ENCODE results near the gene PICALM. TPM values are rescaled to one million over a fixed set of nuclear protein-coding genes. Genes with fewer than 3 reads are reported as not detected.

The PICALM gene
- total and polyA plus RNA-seq, 12 donors = 33.9 to 217 (median 116) TPM

DNA sequence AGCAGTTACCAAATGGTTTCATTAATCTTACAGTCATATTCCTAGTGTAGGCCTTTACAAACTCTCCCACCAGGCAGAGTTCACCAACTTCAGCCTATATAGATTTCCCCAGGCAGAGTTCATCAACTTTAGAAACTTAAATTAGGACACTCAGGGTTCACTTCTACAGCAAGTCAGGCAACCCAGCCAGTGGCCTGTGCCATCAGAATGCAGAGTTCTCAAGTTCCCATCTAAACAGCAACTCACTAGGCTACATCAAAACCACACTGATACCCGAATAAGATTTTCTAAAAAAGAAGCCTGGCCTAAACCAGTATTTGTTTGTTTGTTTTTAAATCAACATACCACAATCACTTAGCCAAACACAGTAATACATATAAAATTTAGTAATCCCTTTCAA lies 33.7 kb downstream of the PICALM start:
- intact Hi-C loops (cut with DNase I) = no loop called here
- peaks cover 15 to 40% of the 10 kb centered on the region in 2 donors for H3K4me1 ChIP-seq (replicated peaks in 1 of 2)

DNA sequence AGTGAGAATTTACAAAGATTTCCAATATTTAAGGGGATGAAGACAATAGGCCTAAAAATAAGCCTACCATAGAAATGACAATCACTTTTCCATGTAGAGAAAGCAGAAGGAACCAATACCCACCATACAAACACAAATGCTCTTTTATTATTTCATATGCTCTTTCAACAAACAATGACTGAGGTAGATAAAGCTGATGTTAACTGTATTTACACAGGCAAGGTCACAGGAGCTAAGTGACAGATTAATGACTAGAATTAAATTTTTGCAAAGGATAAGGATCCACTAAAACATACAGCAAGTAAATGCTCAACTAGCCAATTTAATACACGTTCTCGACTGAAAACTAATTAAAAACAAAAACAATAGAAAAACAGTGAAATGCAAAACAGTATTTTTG lies 34.2 kb downstream of the PICALM start:
- Histone ChIP-seq H3K9me3 (replicated peaks in 1 of 3) (no peaks in the 10 kb centered on the region), H3K27me3 (no peaks in the 10 kb centered on the region), H3K4me3 (no peak overlapping the region), H3K27ac (no peak overlapping the region), H3K36me3 (replicated peaks in 1 of 2) (peaks cover 0 to 2% of the 10 kb centered on the region in 2 donors), H3K4me1 (replicated peaks in 1 of 2) (peaks cover 15 to 40% of the 10 kb centered on the region in 2 donors)
- 68 to 73% (median 72%) methylated on average over 2 of the region's 2 CpGs for WGBS, 4 donors
- DNase-seq = no peak
- intact Hi-C loops (cut with DNase I) = no loop called here
- no peak for TF ChIP-seq POLR2A (IDR thresholded peaks at IDR 0.05)
- no peak for TF ChIP-seq CTCF (IDR thresholded peaks at IDR 0.05)

More for the DNA sequence above, 33.7 kb downstream of the PICALM start:
- no peak for DNase-seq
- H3K4me3 ChIP-seq = no peak overlapping the region
- H3K9me3 ChIP-seq (replicated peaks in 1 of 3) = no peaks in the 10 kb centered on the region
- 69 to 80% (median 76%) methylated on average over 1 of the region's 1 CpG for WGBS, 4 donors
- no peak overlapping the region for H3K27ac ChIP-seq
- H3K27me3 ChIP-seq = no peaks in the 10 kb centered on the region
- TF ChIP-seq CTCF (IDR thresholded peaks at IDR 0.05) = no peak
- TF ChIP-seq POLR2A (IDR thresholded peaks at IDR 0.05) = no peak
- no peaks in the 10 kb centered on the region for H3K36me3 ChIP-seq (replicated peaks in 1 of 2)

GRCh38 chr11:86021377-86021776 lies 47.5 kb downstream of the PICALM start:
- H3K9me3 ChIP-seq (replicated peaks in 1 of 3) = peaks cover 0 to 5% (median 0%) of the 10 kb centered on the region in 3 donors
- WGBS, 4 donors = 76 to 90% (median 87%) methylated on average over 3 of the region's 3 CpGs
- intact Hi-C loops (cut with DNase I) = no loop called here
- no peak overlapping the region for H3K27ac ChIP-seq
- no peak for TF ChIP-seq POLR2A (IDR thresholded peaks at IDR 0.05)
- TF ChIP-seq CTCF (IDR thresholded peaks at IDR 0.05) = no peak
- H3K27me3 ChIP-seq = no peaks in the 10 kb centered on the region
- DNase-seq = no peak
- H3K4me3 ChIP-seq = no peak overlapping the region
- peaks cover 0 to 19% of the 10 kb centered on the region in 2 donors for H3K36me3 ChIP-seq (replicated peaks in 1 of 2)
- H3K4me1 ChIP-seq (replicated peaks in 1 of 2) = peaks cover 0 to 5% of the 10 kb centered on the region in 2 donors

DNA sequence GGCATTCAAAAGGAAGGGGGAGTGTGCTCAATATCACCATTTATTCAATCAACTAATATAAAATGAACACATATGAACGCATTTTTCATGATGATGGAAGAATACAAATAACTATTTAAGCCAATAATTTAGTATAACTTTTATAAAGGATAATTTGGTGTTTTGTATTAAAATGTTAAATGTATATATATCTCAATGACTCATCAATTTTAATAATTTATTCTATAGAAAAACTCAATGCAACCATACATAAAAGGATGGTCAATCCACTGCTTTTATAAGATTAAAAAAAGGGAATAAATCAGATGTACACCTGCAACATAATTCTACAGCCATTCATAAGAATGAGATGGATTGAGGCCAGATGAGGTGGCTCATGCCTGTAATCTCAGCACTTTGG lies 50.6 kb downstream of the PICALM start:
- Histone ChIP-seq H3K4me1 (replicated peaks in 1 of 2) (peaks cover 7 to 18% of the 10 kb centered on the region in 2 donors), H3K27me3 (no peaks in the 10 kb centered on the region), H3K9me3 (replicated peaks in 1 of 3) (peaks cover 0 to 4% (median 0%) of the 10 kb centered on the region in 3 donors), H3K36me3 (replicated peaks in 1 of 2) (peaks cover 0 to 4% of the 10 kb centered on the region in 2 donors), H3K4me3 (no peak overlapping the region), H3K27ac (no peak overlapping the region)
- intact Hi-C loops (cut with DNase I) = no loop called here
- 94 to 100% (median 96%) methylated on average over 1 of the region's 1 CpG for WGBS, 4 donors
- TF ChIP-seq CTCF (IDR thresholded peaks at IDR 0.05) (no peak), POLR2A (IDR thresholded peaks at IDR 0.05) (no peak)
- no peak for DNase-seq

Data from adrenal gland (tissue), 12 donors.